ENCODE measurements around the gene GRM4.

GRM4 gene

DNA sequence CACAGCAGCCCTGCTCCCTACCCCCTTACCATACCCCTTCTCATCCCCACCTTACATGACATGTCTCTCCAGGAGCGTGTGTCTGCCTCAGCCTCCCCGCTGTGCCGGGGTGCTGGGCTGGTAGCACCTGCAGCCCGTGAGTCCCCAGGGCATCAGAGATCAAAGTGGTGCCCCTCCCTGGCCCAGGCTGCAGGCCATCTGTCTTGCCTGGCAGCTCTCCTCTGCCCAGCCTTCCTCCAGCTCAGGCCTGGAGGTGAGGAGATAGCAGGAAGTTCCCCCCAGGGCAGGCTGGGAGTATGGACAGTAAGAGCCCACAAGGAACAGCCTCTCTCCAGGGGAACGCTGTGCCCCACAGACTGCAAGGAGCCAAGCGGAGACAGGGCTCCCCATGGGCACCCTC lies 35.3 kb downstream of the GRM4 start:
- DNase-seq (ENCODE audit: low read depth in 3 of 3, low spot score in 1 of 3): no peak

GRCh38 chr6:34108176-34108575 lies 37.7 kb downstream of the GRM4 start:
- DNase-seq (ENCODE audit: low read depth in 3 of 3, low spot score in 1 of 3): no peak

GRCh38 chr6:34106900-34107299 lies 39.0 kb downstream of the GRM4 start:
- no peak for DNase-seq (ENCODE audit: low read depth in 3 of 3, low spot score in 1 of 3)

- DNase-seq (ENCODE audit: low read depth in 3 of 3, low spot score in 1 of 3): no peak
These were observed 39.5 kb downstream of the GRM4 start for GRCh38 chr6:34106421-34106820.

- DNase-seq (ENCODE audit: low read depth in 3 of 3, low spot score in 1 of 3): no peak
These were observed 41.3 kb downstream of the GRM4 start for GRCh38 chr6:34104628-34105027.

- no peak for DNase-seq (ENCODE audit: low read depth in 3 of 3, low spot score in 1 of 3)
These were observed 41.7 kb downstream of the GRM4 start for GRCh38 chr6:34104186-34104585.

GRCh38 chr6:34103321-34103720 lies 42.6 kb downstream of the GRM4 start:
- no peak for DNase-seq (ENCODE audit: low read depth in 3 of 3, low spot score in 1 of 3)

- no peak for DNase-seq (ENCODE audit: low read depth in 3 of 3, low spot score in 1 of 3)
These were observed 43.2 kb downstream of the GRM4 start for GRCh38 chr6:34102696-34103095.

- DNase-seq (ENCODE audit: low read depth in 3 of 3, low spot score in 1 of 3): no peak
These were observed 43.7 kb downstream of the GRM4 start for GRCh38 chr6:34102099-34102656.

- no peak for DNase-seq (ENCODE audit: low read depth in 3 of 3, low spot score in 1 of 3)
These were observed 45.1 kb downstream of the GRM4 start for GRCh38 chr6:34100788-34101187.

DNA sequence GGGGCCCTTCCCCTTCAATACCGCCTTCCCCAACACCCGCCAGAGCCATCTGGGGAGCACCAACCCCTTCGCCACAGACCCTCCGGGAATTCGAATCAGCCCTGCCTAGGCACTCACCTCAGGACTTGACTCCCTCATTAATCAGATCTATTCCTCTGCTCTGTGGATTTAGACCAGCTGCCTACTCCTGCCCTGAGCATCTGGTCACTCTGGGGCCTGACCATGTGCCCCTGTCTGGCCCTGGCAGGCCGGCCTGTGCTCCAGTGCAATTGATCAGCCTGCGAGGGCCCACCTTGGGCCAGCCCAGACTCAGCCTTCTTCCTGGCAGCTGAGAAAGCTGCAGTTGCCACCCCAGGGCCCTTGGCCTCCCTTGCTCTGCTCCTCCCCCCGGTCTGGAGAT lies 46.0 kb downstream of the GRM4 start:
- no peak for DNase-seq (ENCODE audit: low read depth in 3 of 3, low spot score in 1 of 3)

- DNase-seq (ENCODE audit: low read depth in 3 of 3, low spot score in 1 of 3): no peak
These were observed 47.6 kb downstream of the GRM4 start for GRCh38 chr6:34098045-34098936.

- DNase-seq (ENCODE audit: low read depth in 3 of 3, low spot score in 1 of 3): no peak
These were observed 49.1 kb downstream of the GRM4 start for GRCh38 chr6:34096814-34097213.

DNA sequence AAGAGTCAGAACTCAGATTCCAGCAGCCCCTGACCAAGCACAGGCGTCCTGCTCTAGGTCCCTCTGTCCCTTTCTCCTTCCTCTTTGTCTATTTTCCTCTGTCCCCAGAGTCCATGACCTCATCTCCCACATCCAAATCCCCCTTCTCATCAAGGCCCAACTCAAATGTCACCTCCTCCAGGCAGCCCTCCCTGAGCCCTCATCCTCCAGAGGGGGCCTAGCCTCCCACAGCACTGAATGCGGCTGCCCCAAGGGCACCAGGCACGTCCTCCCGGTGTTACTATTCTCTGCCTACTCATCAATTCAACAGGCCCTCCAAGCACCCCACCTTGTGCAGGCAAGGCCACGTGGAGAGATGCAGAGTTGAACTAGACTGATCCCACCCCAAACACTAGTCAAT lies 49.7 kb downstream of the GRM4 start:
- no peak for DNase-seq (ENCODE audit: low read depth in 3 of 3, low spot score in 1 of 3)

DNA sequence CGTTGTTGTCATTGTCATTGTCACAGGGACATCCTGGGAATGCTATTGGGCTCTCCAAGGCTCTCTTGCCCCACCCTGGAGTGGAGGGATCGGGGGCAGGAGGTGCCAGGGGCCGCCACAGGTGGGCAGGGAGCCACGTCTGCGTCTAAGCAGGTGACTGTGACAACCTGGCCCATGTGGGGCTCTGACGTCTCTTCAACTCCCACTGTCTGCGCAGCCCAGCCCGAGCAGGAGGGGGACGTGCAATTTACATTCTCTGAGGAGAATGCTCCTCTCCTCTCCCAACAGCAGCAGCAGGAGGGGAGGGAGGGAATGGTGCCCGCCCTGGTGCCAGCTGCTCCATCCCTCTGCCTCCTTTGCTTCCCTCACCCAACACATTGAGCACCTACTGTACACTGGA lies 50.1 kb downstream of the GRM4 start:
- DNase-seq (ENCODE audit: low read depth in 3 of 3, low spot score in 1 of 3): no peak

DNA sequence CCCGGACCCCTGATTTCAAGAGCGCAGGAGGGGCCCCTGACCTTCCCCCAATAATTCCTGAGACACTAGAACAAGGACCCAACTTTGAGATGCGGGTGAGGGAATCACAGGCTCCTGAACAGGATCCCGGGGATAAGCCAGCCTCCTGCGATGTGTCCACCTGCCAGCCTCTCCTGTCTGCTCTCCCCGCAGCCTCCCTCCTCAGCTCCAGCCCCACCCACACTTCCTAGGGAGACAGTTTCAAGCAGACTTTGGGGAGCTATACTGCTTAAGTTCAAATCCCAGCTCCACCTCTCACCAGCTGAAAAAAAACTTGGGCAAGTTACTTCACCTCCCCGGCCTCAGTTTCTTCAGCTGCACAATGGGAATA lies 50.8 kb downstream of the GRM4 start:
- no peak for DNase-seq (ENCODE audit: low read depth in 3 of 3, low spot score in 1 of 3)

DNA sequence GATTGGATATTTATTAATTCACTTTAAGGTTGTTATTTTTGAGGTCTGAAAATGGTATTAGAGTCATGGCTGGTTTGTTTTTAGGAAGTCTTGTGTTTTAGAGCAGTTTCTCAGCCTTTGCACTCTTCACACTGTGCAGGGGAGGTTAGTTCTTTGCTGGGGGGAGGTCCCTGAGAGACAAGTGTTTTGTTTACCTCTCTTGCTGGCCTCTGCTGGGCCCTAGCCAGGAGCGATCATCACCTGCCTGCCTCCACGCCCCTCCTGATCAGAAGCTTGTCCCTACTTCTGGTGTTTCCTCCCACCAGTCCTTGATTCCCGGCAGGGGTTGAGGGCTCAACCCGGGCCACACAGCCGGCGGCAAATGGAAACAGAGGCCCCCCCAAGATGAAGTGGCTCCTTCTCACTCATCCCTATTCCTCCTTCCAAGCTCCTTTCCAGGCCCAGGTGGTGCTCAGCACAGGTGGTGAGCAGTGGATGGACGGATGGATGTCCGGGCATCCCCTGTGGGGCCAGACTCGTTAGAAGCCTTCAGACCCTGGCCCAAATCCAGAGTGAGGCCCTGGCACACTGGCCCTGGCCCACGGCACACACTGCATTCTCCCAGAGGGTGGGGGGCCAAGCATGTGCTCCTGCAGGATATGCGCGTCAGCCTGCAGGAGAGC lies 51.3 kb downstream of the GRM4 start:
- no peak for DNase-seq (ENCODE audit: low read depth in 3 of 3, low spot score in 1 of 3)

- no peak for DNase-seq (ENCODE audit: low read depth in 3 of 3, low spot score in 1 of 3)
These were observed 51.9 kb downstream of the GRM4 start for GRCh38 chr6:34093854-34094430.

GRCh38 chr6:34093206-34093605 lies 52.7 kb downstream of the GRM4 start:
- DNase-seq (ENCODE audit: low read depth in 3 of 3, low spot score in 1 of 3): no peak

DNA sequence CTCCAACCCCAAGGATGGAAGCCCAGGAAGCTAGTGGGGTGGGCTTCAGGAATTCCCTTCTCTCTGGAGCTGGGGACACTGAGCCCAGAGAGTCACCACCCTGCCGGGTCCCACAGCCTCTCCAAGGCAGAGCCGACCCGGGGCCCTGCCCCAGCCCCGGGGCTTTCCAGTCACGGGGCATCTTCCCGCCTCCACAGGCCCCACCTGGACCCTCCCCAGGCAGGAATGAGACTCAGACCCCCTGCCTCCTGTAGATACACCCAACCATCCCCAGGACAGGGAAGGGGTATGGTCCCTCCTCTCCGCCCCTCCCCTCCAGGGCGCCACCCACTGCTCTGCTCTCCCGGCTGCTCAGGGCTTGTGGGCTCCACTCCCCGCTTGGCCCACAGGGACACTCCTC lies 53.3 kb downstream of the GRM4 start:
- no peak for DNase-seq (ENCODE audit: low read depth in 3 of 3, low spot score in 1 of 3)

- DNase-seq (ENCODE audit: low read depth in 3 of 3, low spot score in 1 of 3): no peak
These were observed 55.0 kb downstream of the GRM4 start for GRCh38 chr6:34090935-34091334.

DNA sequence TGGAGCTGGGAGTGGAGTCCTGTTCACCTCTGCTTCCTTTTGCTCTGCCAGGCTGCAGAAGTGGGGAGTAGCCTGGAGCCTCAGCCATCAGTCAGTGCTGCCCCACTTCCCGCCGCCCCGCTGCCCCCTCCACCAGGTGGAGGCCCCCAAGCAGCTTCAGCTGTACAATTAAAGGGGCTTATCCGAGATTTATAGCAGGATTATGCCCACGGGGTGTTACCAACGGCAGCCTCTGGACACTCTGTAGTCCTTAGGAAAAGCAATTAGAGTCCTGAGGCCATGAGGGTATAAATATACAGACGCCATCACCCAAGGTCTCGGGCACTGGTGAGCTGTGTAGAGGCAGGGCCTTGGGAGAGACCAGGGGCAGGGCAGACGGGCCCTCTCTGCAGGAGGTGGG lies 55.4 kb downstream of the GRM4 start:
- DNase-seq (ENCODE audit: low read depth in 3 of 3, low spot score in 1 of 3): no peak

Measured in stimulated activated CD4-positive, alpha-beta T cell treated with anti-CD3 and anti-CD28 coated beads, TNF-alpha, amount 100 ng/mL, for 1 hour (primary cell).